ENCODE measurements around the gene USP3. TPM values are rescaled to one million over a fixed set of nuclear protein-coding genes. Genes with fewer than 3 reads are reported as not detected.

USP3 gene
- polyA plus RNA-seq, 1 of the 3 experiments (the other 2 are of a cell fraction), result 9.3 TPM

DNA sequence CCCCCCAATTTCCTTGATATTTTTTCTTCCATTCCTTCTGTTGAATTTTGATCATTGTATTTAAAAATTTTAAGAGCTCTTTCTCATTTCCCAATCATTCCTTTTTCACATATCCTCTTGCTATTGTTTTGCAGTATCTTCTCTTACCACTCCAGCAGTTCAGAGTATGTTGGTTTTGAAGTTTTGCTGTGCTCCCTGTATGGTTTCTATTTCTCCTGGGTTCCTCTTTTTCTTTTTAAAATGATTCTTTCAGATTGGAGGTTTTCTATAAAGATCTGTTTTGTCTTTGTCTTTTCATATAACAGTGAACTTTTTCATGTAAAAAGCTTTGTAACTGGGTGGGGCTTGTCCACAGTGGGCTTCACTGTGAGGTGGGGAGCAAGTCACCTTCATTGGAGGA, 12.8 kb downstream of the USP3 start:
- peaks cover 100% of the 10 kb centered on the region for H3K79me2 ChIP-seq (ENCODE audit: insufficient read depth)
- no peaks in the 10 kb centered on the region for H3K9me3 ChIP-seq
- H3K9ac ChIP-seq, result no peak overlapping the region
- CTCF ChIA-PET, result interaction anchor here (1.0 to 1.5 kb wide), 2 partner anchors 12 to 30 kb away, joined by 4 read pairs; no protein-coding TSS in a partner anchor
- peaks cover 6 to 27% of the 10 kb centered on the region in 2 experiments; a peak in 3 of 4 replicates for H3K4me1 ChIP-seq (ENCODE audit: control insufficient read depth in 1 of 2, insufficient read depth in 2 of 2, low read depth in 1 of 2, low read length in 1 of 2)
- DNase-seq, result no peak
- H3K4me2 ChIP-seq, result no peak overlapping the region
- POLR2A ChIA-PET, result no interaction called here
- peaks cover 70% of the 10 kb centered on the region for H4K20me1 ChIP-seq (ENCODE audit: insufficient read depth)
- H3K36me3 ChIP-seq (replicated peaks in 1 of 2; ENCODE audit: control insufficient read depth in 1 of 2, insufficient read depth in 2 of 2, low read length in 1 of 2), result no peaks in the 10 kb centered on the region
- no peaks in the 10 kb centered on the region for H3F3A ChIP-seq (replicated peaks; ENCODE audit: insufficient read depth)
- H3K4me3 ChIP-seq (ENCODE audit: low read depth in 2 of 2, low read length in 1 of 2), result no peak overlapping the region
- no peak overlapping the region for H3K27ac ChIP-seq (ENCODE audit: low read depth in 2 of 2, low read length in 1 of 2)
- H3K9me2 ChIP-seq, result no peaks in the 10 kb centered on the region
- no peaks in the 10 kb centered on the region for H3K27me3 ChIP-seq (ENCODE audit: insufficient read depth)
- H2AFZ ChIP-seq (ENCODE audit: low read depth), result no peak overlapping the region
- TF ChIP-seq GATA2 (CRISPR knock-in tag; IDR thresholded peaks at IDR 0.05), result no peak
- TF ChIP-seq CHD2 (IDR thresholded peaks at IDR 0.05; ENCODE audit: low read length, partially characterized antibody), result no peak
- TF ChIP-seq FOXJ3 (CRISPR knock-in tag; IDR thresholded peaks at IDR 0.05), result no peak
- no peak for TF ChIP-seq RFX5 (IDR thresholded peaks at IDR 0.05; ENCODE audit: low read length)
- no peak for TF ChIP-seq RCOR1 (IDR thresholded peaks at IDR 0.05; ENCODE audit: low read length)
- TF ChIP-seq, protein P1, sequence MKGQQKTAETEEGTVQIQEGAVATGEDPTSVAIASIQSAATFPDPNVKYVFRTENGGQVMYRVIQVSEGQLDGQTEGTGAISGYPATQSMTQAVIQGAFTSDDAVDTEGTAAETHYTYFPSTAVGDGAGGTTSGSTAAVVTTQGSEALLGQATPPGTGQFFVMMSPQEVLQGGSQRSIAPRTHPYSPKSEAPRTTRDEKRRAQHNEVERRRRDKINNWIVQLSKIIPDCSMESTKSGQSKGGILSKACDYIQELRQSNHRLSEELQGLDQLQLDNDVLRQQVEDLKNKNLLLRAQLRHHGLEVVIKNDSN (IDR thresholded peaks at IDR 0.05; ENCODE audit: borderline replicate concordance, low read depth), result no peak
- no peak for TF ChIP-seq EZH2phosphoT487 (IDR thresholded peaks at IDR 0.05; ENCODE audit: borderline replicate concordance, low read depth)
- TF ChIP-seq YY1 (IDR thresholded peaks at IDR 0.05; ENCODE audit: low read depth), result no peak
- no peak for TF ChIP-seq GABPA (IDR thresholded peaks at IDR 0.05; ENCODE audit: low read depth)
- TF ChIP-seq, protein P2, sequence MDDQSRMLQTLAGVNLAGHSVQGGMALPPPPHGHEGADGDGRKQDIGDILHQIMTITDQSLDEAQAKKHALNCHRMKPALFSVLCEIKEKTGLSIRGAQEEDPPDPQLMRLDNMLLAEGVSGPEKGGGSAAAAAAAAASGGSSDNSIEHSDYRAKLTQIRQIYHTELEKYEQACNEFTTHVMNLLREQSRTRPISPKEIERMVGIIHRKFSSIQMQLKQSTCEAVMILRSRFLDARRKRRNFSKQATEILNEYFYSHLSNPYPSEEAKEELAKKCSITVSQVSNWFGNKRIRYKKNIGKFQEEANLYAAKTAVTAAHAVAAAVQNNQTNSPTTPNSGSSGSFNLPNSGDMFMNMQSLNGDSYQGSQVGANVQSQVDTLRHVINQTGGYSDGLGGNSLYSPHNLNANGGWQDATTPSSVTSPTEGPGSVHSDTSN (IDR thresholded peaks at IDR 0.05), result no peak
- TF ChIP-seq SMC3 (IDR thresholded peaks at IDR 0.05; ENCODE audit: low read depth, low read length), result no peak
- TF ChIP-seq FOSL2 (IDR thresholded peaks at IDR 0.05; ENCODE audit: borderline replicate concordance, low read depth), result no peak

DNA sequence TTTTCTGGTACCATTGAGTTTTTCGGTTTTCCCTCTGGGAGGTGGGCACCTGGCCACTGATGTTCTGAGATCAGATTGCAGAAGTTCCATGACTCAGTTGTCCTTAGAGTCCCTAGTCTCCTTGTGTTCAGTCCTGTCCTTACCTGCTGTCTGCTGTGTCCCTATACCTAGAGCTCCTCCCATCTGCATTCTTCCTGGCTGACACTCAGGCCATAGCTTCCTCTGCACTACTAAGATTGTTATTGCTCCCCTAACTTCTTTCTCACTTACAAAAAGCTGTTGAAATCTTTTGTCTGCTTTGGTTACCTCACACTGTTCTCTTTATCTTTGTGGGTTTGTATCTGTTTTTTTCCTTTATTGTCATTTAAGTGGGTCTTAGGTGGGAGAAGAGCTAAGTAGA, 13.2 kb downstream of the USP3 start:
- no peak overlapping the region for H3K4me3 ChIP-seq (ENCODE audit: low read depth in 2 of 2, low read length in 1 of 2)
- H3K4me1 ChIP-seq (ENCODE audit: control insufficient read depth in 1 of 2, insufficient read depth in 2 of 2, low read depth in 1 of 2, low read length in 1 of 2), result peaks cover 6 to 27% of the 10 kb centered on the region in 2 experiments; a peak in 3 of 4 replicates
- no peaks in the 10 kb centered on the region for H3F3A ChIP-seq (replicated peaks; ENCODE audit: insufficient read depth)
- H3K9ac ChIP-seq, result no peak overlapping the region
- H3K4me2 ChIP-seq, result no peak overlapping the region
- H3K9me3 ChIP-seq, result no peaks in the 10 kb centered on the region
- H3K36me3 ChIP-seq (replicated peaks in 1 of 2; ENCODE audit: control insufficient read depth in 1 of 2, insufficient read depth in 2 of 2, low read length in 1 of 2), result no peaks in the 10 kb centered on the region
- H2AFZ ChIP-seq (ENCODE audit: low read depth), result no peak overlapping the region
- ChIA-PET CTCF (interaction anchor here (1.0 to 1.5 kb wide), 2 partner anchors 12 to 30 kb away, joined by 4 read pairs; no protein-coding TSS in a partner anchor), POLR2A (no interaction called here)
- H3K79me2 ChIP-seq (ENCODE audit: insufficient read depth), result peaks cover 100% of the 10 kb centered on the region
- H3K27ac ChIP-seq (ENCODE audit: low read depth in 2 of 2, low read length in 1 of 2), result no peak overlapping the region
- no peak for TF ChIP-seq ELF1 (IDR thresholded peaks at IDR 0.05)
- TF ChIP-seq, protein P3, sequence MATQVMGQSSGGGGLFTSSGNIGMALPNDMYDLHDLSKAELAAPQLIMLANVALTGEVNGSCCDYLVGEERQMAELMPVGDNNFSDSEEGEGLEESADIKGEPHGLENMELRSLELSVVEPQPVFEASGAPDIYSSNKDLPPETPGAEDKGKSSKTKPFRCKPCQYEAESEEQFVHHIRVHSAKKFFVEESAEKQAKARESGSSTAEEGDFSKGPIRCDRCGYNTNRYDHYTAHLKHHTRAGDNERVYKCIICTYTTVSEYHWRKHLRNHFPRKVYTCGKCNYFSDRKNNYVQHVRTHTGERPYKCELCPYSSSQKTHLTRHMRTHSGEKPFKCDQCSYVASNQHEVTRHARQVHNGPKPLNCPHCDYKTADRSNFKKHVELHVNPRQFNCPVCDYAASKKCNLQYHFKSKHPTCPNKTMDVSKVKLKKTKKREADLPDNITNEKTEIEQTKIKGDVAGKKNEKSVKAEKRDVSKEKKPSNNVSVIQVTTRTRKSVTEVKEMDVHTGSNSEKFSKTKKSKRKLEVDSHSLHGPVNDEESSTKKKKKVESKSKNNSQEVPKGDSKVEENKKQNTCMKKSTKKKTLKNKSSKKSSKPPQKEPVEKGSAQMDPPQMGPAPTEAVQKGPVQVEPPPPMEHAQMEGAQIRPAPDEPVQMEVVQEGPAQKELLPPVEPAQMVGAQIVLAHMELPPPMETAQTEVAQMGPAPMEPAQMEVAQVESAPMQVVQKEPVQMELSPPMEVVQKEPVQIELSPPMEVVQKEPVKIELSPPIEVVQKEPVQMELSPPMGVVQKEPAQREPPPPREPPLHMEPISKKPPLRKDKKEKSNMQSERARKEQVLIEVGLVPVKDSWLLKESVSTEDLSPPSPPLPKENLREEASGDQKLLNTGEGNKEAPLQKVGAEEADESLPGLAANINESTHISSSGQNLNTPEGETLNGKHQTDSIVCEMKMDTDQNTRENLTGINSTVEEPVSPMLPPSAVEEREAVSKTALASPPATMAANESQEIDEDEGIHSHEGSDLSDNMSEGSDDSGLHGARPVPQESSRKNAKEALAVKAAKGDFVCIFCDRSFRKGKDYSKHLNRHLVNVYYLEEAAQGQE (IDR thresholded peaks at IDR 0.05; ENCODE audit: low read depth, low read length), result no peak
- TF ChIP-seq SIN3A (IDR thresholded peaks at IDR 0.05; ENCODE audit: borderline replicate concordance, low read depth, low read length), result no peak
- TF ChIP-seq EP300 (IDR thresholded peaks at IDR 0.05; ENCODE audit: borderline replicate concordance in 1 of 2, low read depth in 1 of 2, low read length in 1 of 2), result no peak
- TF ChIP-seq, protein P4, sequence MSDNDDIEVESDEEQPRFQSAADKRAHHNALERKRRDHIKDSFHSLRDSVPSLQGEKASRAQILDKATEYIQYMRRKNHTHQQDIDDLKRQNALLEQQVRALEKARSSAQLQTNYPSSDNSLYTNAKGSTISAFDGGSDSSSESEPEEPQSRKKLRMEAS (IDR thresholded peaks at IDR 0.05; ENCODE audit: low read depth), result no peak
- TF ChIP-seq, protein P5, sequence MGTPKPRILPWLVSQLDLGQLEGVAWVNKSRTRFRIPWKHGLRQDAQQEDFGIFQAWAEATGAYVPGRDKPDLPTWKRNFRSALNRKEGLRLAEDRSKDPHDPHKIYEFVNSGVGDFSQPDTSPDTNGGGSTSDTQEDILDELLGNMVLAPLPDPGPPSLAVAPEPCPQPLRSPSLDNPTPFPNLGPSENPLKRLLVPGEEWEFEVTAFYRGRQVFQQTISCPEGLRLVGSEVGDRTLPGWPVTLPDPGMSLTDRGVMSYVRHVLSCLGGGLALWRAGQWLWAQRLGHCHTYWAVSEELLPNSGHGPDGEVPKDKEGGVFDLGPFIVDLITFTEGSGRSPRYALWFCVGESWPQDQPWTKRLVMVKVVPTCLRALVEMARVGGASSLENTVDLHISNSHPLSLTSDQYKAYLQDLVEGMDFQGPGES (IDR thresholded peaks at IDR 0.05; ENCODE audit: low read depth, low read length), result no peak
- no peak for DNase-seq
- no peaks in the 10 kb centered on the region for H3K27me3 ChIP-seq (ENCODE audit: insufficient read depth)
- no peaks in the 10 kb centered on the region for H3K9me2 ChIP-seq
- 77% methylated on average over 1 of the region's 1 CpG for WGBS (ENCODE audit: low lambda C conversion rate)
- H4K20me1 ChIP-seq (ENCODE audit: insufficient read depth), result peaks cover 71% of the 10 kb centered on the region

Measured in SK-N-SH (cell line).